Thyroid gland (tissue), 4 donors: ENCODE measurements around the gene THSD7B. TPM values are rescaled to one million over a fixed set of nuclear protein-coding genes. Genes with fewer than 3 reads are reported as not detected.

Experiments used
- DNase-seq, 2 donors: peaks; one replicate each; pipeline ENCODE4 v3.0.0-alpha.2; 2019
- H3K27ac ChIP-seq, 3 donors: fragments of 200-600 bp; sonication (generic); 1 replicate in 2 of 3; 2 replicates in 1 of 3; pipeline ENCODE4 v1.5.1; 2016 to 2019; ENCODE audit warnings: mild to moderate bottlenecking in 1 of 3, moderate library complexity in 1 of 3
- H3K27me3 ChIP-seq: fragments of 200-600 bp; sonication (generic); one replicate; pipeline ENCODE4 v1.5.1; 2019
- H3K36me3 ChIP-seq, 2 donors: fragments of 200-600 bp; sonication (generic); one replicate each; pipeline ENCODE4 v1.5.1; 2016 to 2019
- H3K4me1 ChIP-seq, 2 donors: fragments of 200-600 bp; sonication (generic); one replicate each; pipeline ENCODE4 v1.5.1; 2017 to 2019
- H3K4me3 ChIP-seq, 3 donors: fragments of 200-600 bp; sonication (generic); replicated peaks in 1 of 3; 1 replicate in 2 of 3; 2 replicates in 1 of 3; pipeline ENCODE4 v1.5.1; 2016; ENCODE audit warnings: mild to moderate bottlenecking in 1 of 3
- H3K9me3 ChIP-seq: fragments of 200-600 bp; sonication (generic); one replicate; pipeline ENCODE4 v1.5.1; 2017
- CTCF ChIP-seq, 6 experiments: fragments of 200-600 bp in 3 of 6; fragments of 450-650 bp in 3 of 6; sonication (generic) in 3 of 6; IDR thresholded peaks; one replicate each; pipeline ENCODE4 v1.5.1; 2016 to 2019; ENCODE audit warnings: antibody characterized with exemption in 6 of 6, mild to moderate bottlenecking in 2 of 6, inconsistent platforms in 1 of 6, moderate library complexity in 1 of 6
- POLR2A ChIP-seq, 2 donors: fragments of 450-650 bp; IDR thresholded peaks; one replicate each; pipeline ENCODE4 v1.6.1; 2017; ENCODE audit warnings: antibody characterized with exemption in 2 of 2, mild to moderate bottlenecking in 2 of 2, moderate library complexity in 1 of 2
- WGBS, 2 donors: methylation state at CpG; one replicate each; pipeline ENCODE4 v1.1.5; 2017; 5-methylcytosine and 5-hydroxymethylcytosine counted together
- intact Hi-C: fragments of 100-400 bp; cut with DNase I; formaldehyde crosslinking; loops from one replicate; pipeline ENCODE4 v1.15.1; 2023
- total RNA-seq, 4 donors: library from RNA; depleted of rRNA; stranded (reverse); fragments of >200 nt; gene quantifications; one replicate each; pipeline ENCODE4 v1.2.3, GENCODE V29; 2016

The THSD7B gene
- total RNA-seq, 4 donors from 2014 or later = 0.29 to 1.2 (median 0.92) TPM

- 83 to 91% methylated on average over 8 to 9 of the region's 9 CpGs for WGBS, 2 donors
- H3K4me3 ChIP-seq = no peak overlapping the region
- H3K36me3 ChIP-seq = no peaks in the 10 kb centered on the region
- H3K9me3 ChIP-seq = no peaks in the 10 kb centered on the region
- intact Hi-C loops = no loop called here
- TF ChIP-seq POLR2A (IDR thresholded peaks at IDR 0.05) = no peak
- no peak for TF ChIP-seq CTCF (IDR thresholded peaks at IDR 0.05)
- no peak overlapping the region for H3K27ac ChIP-seq
- no peak for DNase-seq
- H3K4me1 ChIP-seq = no peaks in the 10 kb centered on the region
- H3K27me3 ChIP-seq = no peaks in the 10 kb centered on the region
Measured at GRCh38 chr2:136920652-136921333, 155.4 kb downstream of the THSD7B start.

- no peak for DNase-seq
- H3K4me1 ChIP-seq = no peaks in the 10 kb centered on the region
- intact Hi-C loops = no loop called here
- no peak overlapping the region for H3K4me3 ChIP-seq
- no peak overlapping the region for H3K27ac ChIP-seq
- no peak for TF ChIP-seq POLR2A (IDR thresholded peaks at IDR 0.05)
- no peak for TF ChIP-seq CTCF (IDR thresholded peaks at IDR 0.05)
- H3K9me3 ChIP-seq = no peaks in the 10 kb centered on the region
- WGBS, 2 donors = 41 to 50% methylated on average over 3 of the region's 3 CpGs
- no peaks in the 10 kb centered on the region for H3K36me3 ChIP-seq
- no peaks in the 10 kb centered on the region for H3K27me3 ChIP-seq
Measured at GRCh38 chr2:136927156-136927555, 161.8 kb downstream of the THSD7B start.

- H3K27me3 ChIP-seq = no peaks in the 10 kb centered on the region
- no peak overlapping the region for H3K4me3 ChIP-seq
- H3K36me3 ChIP-seq = no peaks in the 10 kb centered on the region
- H3K4me1 ChIP-seq = no peaks in the 10 kb centered on the region
- TF ChIP-seq CTCF (IDR thresholded peaks at IDR 0.05) = no peak
- DNase-seq = no peak
- intact Hi-C loops = no loop called here
- no peaks in the 10 kb centered on the region for H3K9me3 ChIP-seq
- no peak overlapping the region for H3K27ac ChIP-seq
- 68 to 69% methylated on average over 2 of the region's 2 CpGs for WGBS, 2 donors
Measured at GRCh38 chr2:136929531-136929930, 164.2 kb downstream of the THSD7B start.

GRCh38 chr2:136932700-136933099 lies 167.4 kb downstream of the THSD7B start:
- H3K4me3 ChIP-seq = no peak overlapping the region
- H3K27ac ChIP-seq = no peak overlapping the region
- intact Hi-C loops = no loop called here
- no peak for DNase-seq
- TF ChIP-seq CTCF (IDR thresholded peaks at IDR 0.05) (no peak), POLR2A (IDR thresholded peaks at IDR 0.05) (no peak)
- WGBS, 2 donors = 48 to 53% methylated on average over 3 of the region's 3 CpGs
- no peaks in the 10 kb centered on the region for H3K9me3 ChIP-seq
- no peaks in the 10 kb centered on the region for H3K36me3 ChIP-seq
- no peaks in the 10 kb centered on the region for H3K4me1 ChIP-seq
- no peaks in the 10 kb centered on the region for H3K27me3 ChIP-seq

- no peak for DNase-seq
- intact Hi-C loops = no loop called here
- Histone ChIP-seq H3K4me3 (no peak overlapping the region), H3K27ac (no peak overlapping the region), H3K9me3 (no peaks in the 10 kb centered on the region), H3K4me1 (no peaks in the 10 kb centered on the region), H3K27me3 (no peaks in the 10 kb centered on the region), H3K36me3 (no peaks in the 10 kb centered on the region)
- 95 to 100% methylated on average over 1 of the region's 1 CpG for WGBS, 2 donors
- TF ChIP-seq CTCF (IDR thresholded peaks at IDR 0.05) (no peak), POLR2A (IDR thresholded peaks at IDR 0.05) (no peak)
Measured at GRCh38 chr2:136935119-136935518, 169.8 kb downstream of the THSD7B start.
